ENCODE results near the gene FRRS1. TPM values are rescaled to one million over a fixed set of nuclear protein-coding genes. Genes with fewer than 3 reads are reported as not detected.

The FRRS1 gene
- total RNA-seq, 6 donors from 2014 or later, result 2.2 to 12.6 (median 9.3) TPM

DNA sequence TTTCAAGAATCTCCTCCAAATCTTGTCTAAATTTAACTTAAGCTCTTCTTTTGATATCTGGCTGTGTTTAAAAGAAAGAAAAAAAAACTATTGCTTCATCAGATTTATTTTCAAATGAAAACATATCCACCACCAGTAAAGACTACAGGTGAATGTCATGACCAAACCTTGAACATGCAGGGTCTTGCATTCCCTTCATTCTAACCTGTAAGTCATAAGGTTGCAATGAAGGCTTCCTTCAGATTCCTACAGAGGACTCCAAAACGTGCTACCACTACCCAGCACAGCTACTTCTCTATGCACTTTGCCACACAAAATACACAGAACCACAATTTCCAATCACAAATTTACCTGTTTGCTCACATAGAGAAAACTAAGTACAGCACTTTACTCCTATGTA is 26.3 kb downstream of the FRRS1 start:
- 68 to 85% methylated on average over 1 of the region's 1 CpG for WGBS, 2 donors
- Histone ChIP-seq H3K9me3 (no peaks in the 10 kb centered on the region), H3K4me3 (no peak overlapping the region), H3K4me1 (no peaks in the 10 kb centered on the region), H3K36me3 (peaks cover 0 to 26% (median 3%) of the 10 kb centered on the region in 4 donors), H3K27me3 (no peaks in the 10 kb centered on the region), H3K27ac (no peak overlapping the region)
- TF ChIP-seq POLR2A (IDR thresholded peaks at IDR 0.05) (no peak), EP300 (IDR thresholded peaks at IDR 0.05) (no peak), POLR2AphosphoS5 (IDR thresholded peaks at IDR 0.05) (no peak)
- TF ChIP-seq, protein P1, sequence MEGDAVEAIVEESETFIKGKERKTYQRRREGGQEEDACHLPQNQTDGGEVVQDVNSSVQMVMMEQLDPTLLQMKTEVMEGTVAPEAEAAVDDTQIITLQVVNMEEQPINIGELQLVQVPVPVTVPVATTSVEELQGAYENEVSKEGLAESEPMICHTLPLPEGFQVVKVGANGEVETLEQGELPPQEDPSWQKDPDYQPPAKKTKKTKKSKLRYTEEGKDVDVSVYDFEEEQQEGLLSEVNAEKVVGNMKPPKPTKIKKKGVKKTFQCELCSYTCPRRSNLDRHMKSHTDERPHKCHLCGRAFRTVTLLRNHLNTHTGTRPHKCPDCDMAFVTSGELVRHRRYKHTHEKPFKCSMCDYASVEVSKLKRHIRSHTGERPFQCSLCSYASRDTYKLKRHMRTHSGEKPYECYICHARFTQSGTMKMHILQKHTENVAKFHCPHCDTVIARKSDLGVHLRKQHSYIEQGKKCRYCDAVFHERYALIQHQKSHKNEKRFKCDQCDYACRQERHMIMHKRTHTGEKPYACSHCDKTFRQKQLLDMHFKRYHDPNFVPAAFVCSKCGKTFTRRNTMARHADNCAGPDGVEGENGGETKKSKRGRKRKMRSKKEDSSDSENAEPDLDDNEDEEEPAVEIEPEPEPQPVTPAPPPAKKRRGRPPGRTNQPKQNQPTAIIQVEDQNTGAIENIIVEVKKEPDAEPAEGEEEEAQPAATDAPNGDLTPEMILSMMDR (IDR thresholded peaks at IDR 0.05), result no peak
- ATAC-seq (ENCODE audit: low FRiP score in 2 of 2) (no peak), DNase-seq (no peak)

- H3K9me3 ChIP-seq, result no peaks in the 10 kb centered on the region
- no peak overlapping the region for H3K4me3 ChIP-seq
- H3K27me3 ChIP-seq, result no peaks in the 10 kb centered on the region
- ATAC-seq (ENCODE audit: low FRiP score in 2 of 2) (no peak), DNase-seq (no peak)
- peaks cover 0 to 26% (median 3%) of the 10 kb centered on the region in 4 donors for H3K36me3 ChIP-seq
- TF ChIP-seq, protein P1 (IDR thresholded peaks at IDR 0.05), result no peak
- TF ChIP-seq EP300 (IDR thresholded peaks at IDR 0.05) (no peak), POLR2A (IDR thresholded peaks at IDR 0.05) (no peak), POLR2AphosphoS5 (IDR thresholded peaks at IDR 0.05) (no peak)
- WGBS, 2 donors, result 76 to 85% methylated on average over 6 of the region's 6 CpGs
- H3K4me1 ChIP-seq, result no peaks in the 10 kb centered on the region
- H3K27ac ChIP-seq, result no peak overlapping the region
These were observed 27.5 kb downstream of the FRRS1 start for GRCh38 chr1:99738858-99739465.

GRCh38 chr1:99737016-99737415 is 29.4 kb downstream of the FRRS1 start:
- Histone ChIP-seq H3K4me1 (no peaks in the 10 kb centered on the region), H3K9me3 (no peaks in the 10 kb centered on the region), H3K27ac (no peak overlapping the region), H3K36me3 (peaks cover 0 to 21% (median 3%) of the 10 kb centered on the region in 4 donors), H3K27me3 (no peaks in the 10 kb centered on the region), H3K4me3 (no peak overlapping the region)
- WGBS, 2 donors, result 42 to 52% methylated on average over 4 of the region's 4 CpGs
- TF ChIP-seq, protein P1 (IDR thresholded peaks at IDR 0.05), result peak in 4 of 6 experiments; percentile 20 to 35 (median 26)
- no peak for TF ChIP-seq POLR2A (IDR thresholded peaks at IDR 0.05)
- DNase-seq, result no peak
- peak; percentile 19 to 66 for ATAC-seq (ENCODE audit: low FRiP score in 2 of 2)

DNA sequence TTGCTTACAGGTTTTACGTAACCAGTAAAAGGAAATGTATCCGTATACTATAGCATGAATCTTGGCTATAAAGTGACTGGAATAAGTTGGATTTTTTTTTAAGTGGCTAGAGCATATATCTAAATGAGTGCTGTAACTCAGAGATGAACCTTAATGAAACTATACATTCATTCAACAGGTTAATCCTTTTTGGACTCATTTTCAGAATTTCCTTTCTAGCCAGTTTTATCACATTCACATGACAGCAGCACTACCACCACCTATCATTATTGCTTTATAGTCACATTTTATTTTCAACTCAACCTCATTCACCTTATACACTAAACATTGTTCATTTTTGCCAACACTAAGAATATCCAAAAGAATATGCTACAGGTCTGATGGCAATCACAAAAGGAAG is 30.6 kb downstream of the FRRS1 start:
- no peak for DNase-seq
- 67 to 91% methylated on average over 2 of the region's 2 CpGs for WGBS, 2 donors
- TF ChIP-seq EP300 (IDR thresholded peaks at IDR 0.05) (no peak), POLR2A (IDR thresholded peaks at IDR 0.05) (no peak), POLR2AphosphoS5 (IDR thresholded peaks at IDR 0.05) (no peak)
- TF ChIP-seq, protein P1 (IDR thresholded peaks at IDR 0.05), result no peak

DNA sequence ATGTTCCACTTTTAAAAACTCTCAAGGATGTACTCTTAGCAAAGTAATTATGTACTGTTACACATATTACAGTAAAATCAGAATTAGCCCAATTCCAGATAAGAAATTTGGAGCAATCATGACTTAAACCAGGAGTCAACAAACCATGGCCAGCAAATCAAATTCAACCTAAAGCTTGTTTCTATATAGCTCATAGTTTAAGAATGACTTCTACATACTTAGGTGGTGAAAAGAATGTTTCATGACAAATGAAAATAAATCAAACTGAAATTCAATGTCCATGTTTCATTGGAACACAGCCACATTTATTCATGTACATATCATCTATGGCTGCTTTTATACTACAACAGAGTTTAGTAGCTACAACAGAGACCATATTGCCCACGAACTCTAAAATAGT is 35.1 kb downstream of the FRRS1 start:
- no peak overlapping the region for H3K4me3 ChIP-seq
- H3K4me1 ChIP-seq, result peaks cover 0 to 6% (median 2%) of the 10 kb centered on the region in 4 donors
- ATAC-seq (ENCODE audit: low FRiP score in 2 of 2) (no peak), DNase-seq (no peak)
- no peak overlapping the region for H3K27ac ChIP-seq
- H3K9me3 ChIP-seq, result no peaks in the 10 kb centered on the region
- WGBS, 2 donors, result 94 to 97% methylated on average over 1 of the region's 1 CpG
- no peak for TF ChIP-seq POLR2AphosphoS5 (IDR thresholded peaks at IDR 0.05)
- TF ChIP-seq, protein P1 (IDR thresholded peaks at IDR 0.05), result no peak
- TF ChIP-seq POLR2A (IDR thresholded peaks at IDR 0.05), result no peak
- no peak for TF ChIP-seq EP300 (IDR thresholded peaks at IDR 0.05)
- no peaks in the 10 kb centered on the region for H3K27me3 ChIP-seq
- H3K36me3 ChIP-seq, result no peaks in the 10 kb centered on the region

More for the DNA sequence above, 30.6 kb downstream of the FRRS1 start:
- Histone ChIP-seq H3K27me3 (no peaks in the 10 kb centered on the region), H3K9me3 (no peaks in the 10 kb centered on the region), H3K4me3 (no peak overlapping the region), H3K36me3 (peaks cover 0 to 10% (median 3%) of the 10 kb centered on the region in 4 donors), H3K27ac (no peak overlapping the region), H3K4me1 (no peaks in the 10 kb centered on the region)
- ATAC-seq (ENCODE audit: low FRiP score in 2 of 2), result no peak
